ENCODE measurements around the gene CCDC85C. TPM values are rescaled to one million over a fixed set of nuclear protein-coding genes. Genes with fewer than 3 reads are reported as not detected.

The CCDC85C gene
- total RNA-seq, 1 experiment from 2014 or later = 42.3 TPM

DNA sequence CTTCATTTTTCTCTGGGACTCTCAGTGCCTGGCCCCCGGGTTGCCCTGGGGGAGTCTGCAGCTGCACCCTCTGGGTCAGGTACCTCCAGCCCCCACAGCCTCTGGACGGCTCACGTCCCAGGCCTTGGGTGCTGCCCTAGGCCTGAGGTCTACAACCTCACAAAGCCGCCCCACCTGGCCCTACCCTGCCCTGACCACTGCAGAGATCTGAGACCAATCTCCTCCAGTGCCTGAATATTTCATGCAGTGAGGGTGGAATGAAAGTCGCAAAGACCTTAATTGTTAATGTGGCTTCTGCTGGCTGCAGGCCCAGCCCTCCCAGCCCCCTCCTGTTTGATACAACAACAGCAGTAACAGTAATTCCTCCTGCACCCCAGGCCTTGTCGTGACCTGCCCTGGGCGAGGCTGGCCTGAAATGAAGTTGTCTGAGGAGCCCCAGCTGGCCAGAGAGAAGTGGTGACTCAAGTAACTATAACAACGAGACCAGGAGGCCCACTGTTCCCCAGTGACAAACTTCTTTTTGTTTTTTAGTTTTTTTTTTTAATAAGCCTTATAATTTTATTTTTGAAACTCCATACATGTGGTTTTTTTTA, 8.8 kb upstream of the CCDC85C start:
- no peaks in the 10 kb centered on the region for H3K9me3 ChIP-seq (ENCODE audit: control insufficient read depth in 1 of 2, insufficient read depth in 1 of 2, low read depth in 1 of 2, low read length in 2 of 2)
- DNase-seq (ENCODE audit: low read depth, low spot score) (no peak), ATAC-seq (peak; percentile 32)
- H3K4me2 ChIP-seq (ENCODE audit: low read length) = no peak overlapping the region
- H3K27ac ChIP-seq (ENCODE audit: low read depth, low read length) = no peak overlapping the region
- no peaks in the 10 kb centered on the region for H4K20me1 ChIP-seq (ENCODE audit: insufficient read depth)
- H3K9ac ChIP-seq (ENCODE audit: low read length) = no peak overlapping the region
- intact Hi-C loops (cut with micrococcal nuclease) = no loop called here
- peaks cover 4 to 5% of the 10 kb centered on the region in 2 experiments; a peak in 3 of 4 replicates for H3K4me1 ChIP-seq (ENCODE audit: control insufficient read depth in 1 of 2, insufficient read depth in 2 of 2, low read length in 2 of 2)
- no peaks in the 10 kb centered on the region for H3K36me3 ChIP-seq (ENCODE audit: control insufficient read depth in 1 of 2, insufficient read depth in 2 of 2, low read length in 2 of 2)
- no peaks in the 10 kb centered on the region for H3K79me2 ChIP-seq (ENCODE audit: insufficient read depth, low read length)
- H2AFZ ChIP-seq (ENCODE audit: low read depth, low read length, poor library complexity, severe bottlenecking) = no peak overlapping the region
- no peak overlapping the region for H3K4me3 ChIP-seq (replicated peaks in 1 of 2; ENCODE audit: low read depth in 1 of 2, low read length in 2 of 2)
- TF ChIP-seq EZH2 (IDR thresholded peaks at IDR 0.05) (no peak), POLR2A (IDR thresholded peaks at IDR 0.05; ENCODE audit: borderline replicate concordance, extremely low read depth, insufficient read depth, insufficient read length) (no peak), JUND (IDR thresholded peaks at IDR 0.05) (no peak), RAD21 (IDR thresholded peaks at IDR 0.05; ENCODE audit: low read depth) (no peak), SIN3A (IDR thresholded peaks at IDR 0.05; ENCODE audit: low read depth) (no peak), FOSL1 (IDR thresholded peaks at IDR 0.05; ENCODE audit: low read depth) (no peak), EZH2phosphoT487 (IDR thresholded peaks at IDR 0.05; ENCODE audit: borderline replicate concordance) (no peak), ZNF274 (IDR thresholded peaks at IDR 0.05; ENCODE audit: low read depth, low read length) (no peak), SRF (IDR thresholded peaks at IDR 0.05; ENCODE audit: low read depth) (no peak), ZFX (IDR thresholded peaks at IDR 0.05) (no peak), EGR1 (IDR thresholded peaks at IDR 0.05; ENCODE audit: low read depth) (no peak)
- TF ChIP-seq, protein P1, sequence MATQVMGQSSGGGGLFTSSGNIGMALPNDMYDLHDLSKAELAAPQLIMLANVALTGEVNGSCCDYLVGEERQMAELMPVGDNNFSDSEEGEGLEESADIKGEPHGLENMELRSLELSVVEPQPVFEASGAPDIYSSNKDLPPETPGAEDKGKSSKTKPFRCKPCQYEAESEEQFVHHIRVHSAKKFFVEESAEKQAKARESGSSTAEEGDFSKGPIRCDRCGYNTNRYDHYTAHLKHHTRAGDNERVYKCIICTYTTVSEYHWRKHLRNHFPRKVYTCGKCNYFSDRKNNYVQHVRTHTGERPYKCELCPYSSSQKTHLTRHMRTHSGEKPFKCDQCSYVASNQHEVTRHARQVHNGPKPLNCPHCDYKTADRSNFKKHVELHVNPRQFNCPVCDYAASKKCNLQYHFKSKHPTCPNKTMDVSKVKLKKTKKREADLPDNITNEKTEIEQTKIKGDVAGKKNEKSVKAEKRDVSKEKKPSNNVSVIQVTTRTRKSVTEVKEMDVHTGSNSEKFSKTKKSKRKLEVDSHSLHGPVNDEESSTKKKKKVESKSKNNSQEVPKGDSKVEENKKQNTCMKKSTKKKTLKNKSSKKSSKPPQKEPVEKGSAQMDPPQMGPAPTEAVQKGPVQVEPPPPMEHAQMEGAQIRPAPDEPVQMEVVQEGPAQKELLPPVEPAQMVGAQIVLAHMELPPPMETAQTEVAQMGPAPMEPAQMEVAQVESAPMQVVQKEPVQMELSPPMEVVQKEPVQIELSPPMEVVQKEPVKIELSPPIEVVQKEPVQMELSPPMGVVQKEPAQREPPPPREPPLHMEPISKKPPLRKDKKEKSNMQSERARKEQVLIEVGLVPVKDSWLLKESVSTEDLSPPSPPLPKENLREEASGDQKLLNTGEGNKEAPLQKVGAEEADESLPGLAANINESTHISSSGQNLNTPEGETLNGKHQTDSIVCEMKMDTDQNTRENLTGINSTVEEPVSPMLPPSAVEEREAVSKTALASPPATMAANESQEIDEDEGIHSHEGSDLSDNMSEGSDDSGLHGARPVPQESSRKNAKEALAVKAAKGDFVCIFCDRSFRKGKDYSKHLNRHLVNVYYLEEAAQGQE (IDR thresholded peaks at IDR 0.05; ENCODE audit: low read depth) = no peak
- TF ChIP-seq, protein P2, sequence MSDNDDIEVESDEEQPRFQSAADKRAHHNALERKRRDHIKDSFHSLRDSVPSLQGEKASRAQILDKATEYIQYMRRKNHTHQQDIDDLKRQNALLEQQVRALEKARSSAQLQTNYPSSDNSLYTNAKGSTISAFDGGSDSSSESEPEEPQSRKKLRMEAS (IDR thresholded peaks at IDR 0.05) = no peak
- TF ChIP-seq, protein P3, sequence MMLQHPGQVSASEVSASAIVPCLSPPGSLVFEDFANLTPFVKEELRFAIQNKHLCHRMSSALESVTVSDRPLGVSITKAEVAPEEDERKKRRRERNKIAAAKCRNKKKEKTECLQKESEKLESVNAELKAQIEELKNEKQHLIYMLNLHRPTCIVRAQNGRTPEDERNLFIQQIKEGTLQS (IDR thresholded peaks at IDR 0.05) = no peak
- TF ChIP-seq, protein P4, sequence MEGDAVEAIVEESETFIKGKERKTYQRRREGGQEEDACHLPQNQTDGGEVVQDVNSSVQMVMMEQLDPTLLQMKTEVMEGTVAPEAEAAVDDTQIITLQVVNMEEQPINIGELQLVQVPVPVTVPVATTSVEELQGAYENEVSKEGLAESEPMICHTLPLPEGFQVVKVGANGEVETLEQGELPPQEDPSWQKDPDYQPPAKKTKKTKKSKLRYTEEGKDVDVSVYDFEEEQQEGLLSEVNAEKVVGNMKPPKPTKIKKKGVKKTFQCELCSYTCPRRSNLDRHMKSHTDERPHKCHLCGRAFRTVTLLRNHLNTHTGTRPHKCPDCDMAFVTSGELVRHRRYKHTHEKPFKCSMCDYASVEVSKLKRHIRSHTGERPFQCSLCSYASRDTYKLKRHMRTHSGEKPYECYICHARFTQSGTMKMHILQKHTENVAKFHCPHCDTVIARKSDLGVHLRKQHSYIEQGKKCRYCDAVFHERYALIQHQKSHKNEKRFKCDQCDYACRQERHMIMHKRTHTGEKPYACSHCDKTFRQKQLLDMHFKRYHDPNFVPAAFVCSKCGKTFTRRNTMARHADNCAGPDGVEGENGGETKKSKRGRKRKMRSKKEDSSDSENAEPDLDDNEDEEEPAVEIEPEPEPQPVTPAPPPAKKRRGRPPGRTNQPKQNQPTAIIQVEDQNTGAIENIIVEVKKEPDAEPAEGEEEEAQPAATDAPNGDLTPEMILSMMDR (IDR thresholded peaks at IDR 0.05 in 2 of 3, conservative IDR thresholded peaks at IDR 0.05 in 1 of 3; ENCODE audit: borderline replicate concordance in 1 of 3, insufficient read depth in 1 of 3, low read depth in 2 of 3, low read length in 2 of 3) = no peak
- ChIA-PET RAD21 (ENCODE audit: low non-redundant PET in 1 of 2, low total read pairs in 2 of 2, uncharacterized antibody in 2 of 2, unreplicated experiment in 2 of 2) (no interaction called here), CTCF (no interaction called here), POLR2A (no interaction called here)
- BruUV-seq (replicated peaks) = no TSS peak
- 0 out of 2 replicates have a peak, but pooled peaks cover 3% of the 10 kb centered on the region for H3K27me3 ChIP-seq (ENCODE audit: insufficient read depth, low read length)
- no peaks in the 10 kb centered on the region for H3K9me2 ChIP-seq (ENCODE audit: insufficient read depth)

Data from HCT116 (cell line).